Neural cell (in vitro differentiated cells): Measurements from ENCODE around the gene CRADD.

Experiments
- CTCF ChIP-seq: fragments of 450-650 bp; IDR thresholded peaks from 2 replicates; pipeline ENCODE4 v1.5.1; 2014; ENCODE audit warnings: antibody characterized with exemption, mild to moderate bottlenecking, moderate library complexity; ENCODE audit not compliant: poor library complexity, severe bottlenecking
- EZH2 ChIP-seq: fragments of 200-600, 300-800 bp; shearing (Covaris generic), sonication (generic); IDR thresholded peaks from 2 replicates; pipeline ENCODE4 v1.6.1; 2014; ENCODE audit warnings: antibody characterized with exemption, low read length, borderline replicate concordance, mild to moderate bottlenecking; ENCODE audit not compliant: insufficient read depth, poor library complexity, severe bottlenecking
- POLR2AphosphoS5 ChIP-seq: IDR thresholded peaks from 2 replicates; pipeline ENCODE4 v1.6.1; 2012
- RAD21 ChIP-seq: fragments of 450-650 bp; conservative IDR thresholded peaks from 2 replicates; pipeline ENCODE4 v1.6.1; 2014; ENCODE audit warnings: antibody characterized with exemption, mild to moderate bottlenecking, moderate library complexity
- SMC3 ChIP-seq: fragments of 450-650 bp; conservative IDR thresholded peaks from 2 replicates; pipeline ENCODE4 v1.6.1; 2014; ENCODE audit warnings: antibody characterized with exemption, mild to moderate bottlenecking, moderate library complexity; ENCODE audit not compliant: poor library complexity
- TAF1 ChIP-seq: IDR thresholded peaks from 2 replicates; pipeline ENCODE4 v1.6.1; 2012; ENCODE audit warnings: low read depth

- no peak for TF ChIP-seq CTCF
- TF ChIP-seq POLR2AphosphoS5 = no peak
- TF ChIP-seq SMC3 = no peak
- no peak for TF ChIP-seq RAD21
- no peak for TF ChIP-seq TAF1
- TF ChIP-seq EZH2 = no peak
Observed at GRCh38 chr12:93938317-93938716, 261.1 kb downstream of the CRADD start.
